ENCODE data around the gene MYOD1. TPM values are rescaled to one million over a fixed set of nuclear protein-coding genes. Genes with fewer than 3 reads are reported as not detected.

MYOD1 gene
- total RNA-seq, 1 experiment from 2014 or later, result not detected

DNA sequence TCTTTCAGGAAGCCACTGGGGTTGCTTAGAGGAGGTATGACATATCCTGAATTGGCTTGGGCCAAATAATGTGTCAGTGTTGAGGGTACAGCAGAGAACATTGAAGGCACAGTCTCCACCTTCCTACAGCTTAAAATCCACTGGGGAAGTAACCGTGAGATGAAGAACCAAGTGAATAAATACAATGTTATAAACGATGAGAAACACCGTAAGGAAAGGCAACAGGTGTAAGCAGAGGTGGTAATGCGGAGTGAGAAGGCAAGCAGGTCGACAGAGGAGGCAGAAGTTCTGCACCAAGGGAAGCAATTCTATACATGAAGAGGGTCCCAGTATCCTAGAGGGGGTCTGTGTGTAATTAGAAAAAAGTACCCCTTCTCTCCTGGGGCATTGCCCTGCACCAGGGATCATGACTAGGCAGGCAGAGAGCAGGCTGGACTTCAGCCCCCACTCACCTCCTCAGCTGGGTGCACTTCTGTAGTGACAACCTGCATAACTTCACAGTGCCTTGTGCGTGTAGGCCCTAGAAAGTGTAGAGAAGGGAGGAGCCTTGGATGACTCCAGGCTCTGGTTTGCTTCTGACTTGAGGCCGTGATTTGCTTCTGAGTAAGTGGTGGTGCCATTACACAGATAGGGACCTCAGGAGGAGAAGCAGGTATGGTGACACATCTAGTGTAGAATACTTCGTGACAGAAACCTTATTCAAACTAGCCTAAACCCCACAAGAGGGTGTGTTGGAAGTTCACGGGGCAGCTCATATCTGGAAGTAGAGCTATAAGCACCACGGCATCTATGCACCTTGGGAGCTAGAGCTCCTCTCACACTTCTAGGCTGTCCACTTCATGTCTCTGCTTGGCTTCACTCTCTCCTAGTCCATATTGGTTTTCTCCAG is 4.9 kb downstream of the MYOD1 start:
- no peak for ATAC-seq
- no peaks in the 10 kb centered on the region for H3K9me2 ChIP-seq (replicated peaks; ENCODE audit: low read length)
- TF ChIP-seq EZH2phosphoT487 (IDR thresholded peaks at IDR 0.05; ENCODE audit: borderline replicate concordance, low read length) (no peak), EZH2 (IDR thresholded peaks at IDR 0.05; ENCODE audit: low read length, unreplicated experiment) (no peak)
- TF ChIP-seq, protein P1, sequence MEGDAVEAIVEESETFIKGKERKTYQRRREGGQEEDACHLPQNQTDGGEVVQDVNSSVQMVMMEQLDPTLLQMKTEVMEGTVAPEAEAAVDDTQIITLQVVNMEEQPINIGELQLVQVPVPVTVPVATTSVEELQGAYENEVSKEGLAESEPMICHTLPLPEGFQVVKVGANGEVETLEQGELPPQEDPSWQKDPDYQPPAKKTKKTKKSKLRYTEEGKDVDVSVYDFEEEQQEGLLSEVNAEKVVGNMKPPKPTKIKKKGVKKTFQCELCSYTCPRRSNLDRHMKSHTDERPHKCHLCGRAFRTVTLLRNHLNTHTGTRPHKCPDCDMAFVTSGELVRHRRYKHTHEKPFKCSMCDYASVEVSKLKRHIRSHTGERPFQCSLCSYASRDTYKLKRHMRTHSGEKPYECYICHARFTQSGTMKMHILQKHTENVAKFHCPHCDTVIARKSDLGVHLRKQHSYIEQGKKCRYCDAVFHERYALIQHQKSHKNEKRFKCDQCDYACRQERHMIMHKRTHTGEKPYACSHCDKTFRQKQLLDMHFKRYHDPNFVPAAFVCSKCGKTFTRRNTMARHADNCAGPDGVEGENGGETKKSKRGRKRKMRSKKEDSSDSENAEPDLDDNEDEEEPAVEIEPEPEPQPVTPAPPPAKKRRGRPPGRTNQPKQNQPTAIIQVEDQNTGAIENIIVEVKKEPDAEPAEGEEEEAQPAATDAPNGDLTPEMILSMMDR (conservative IDR thresholded peaks at IDR 0.05; ENCODE audit: low read depth, low read length), result no peak

DNA sequence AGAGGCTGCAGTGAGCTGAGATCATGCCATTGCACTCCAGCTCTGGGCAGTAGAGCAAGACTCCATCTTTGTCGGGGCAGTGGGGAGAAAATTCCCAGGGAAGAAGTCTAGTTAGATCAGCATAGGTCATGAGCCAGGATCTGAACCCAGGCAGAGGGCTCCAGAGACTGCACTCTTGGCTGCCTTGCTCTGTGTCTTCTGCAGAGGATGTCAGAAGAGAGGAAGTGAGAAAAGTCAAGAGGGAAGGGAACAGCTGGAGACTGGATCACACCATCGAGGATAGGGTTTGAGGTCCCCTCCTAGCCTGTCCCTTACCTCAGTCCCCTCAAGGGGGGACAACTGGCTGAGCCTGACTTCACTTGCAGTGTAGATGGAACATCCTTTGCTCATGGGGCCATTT is 5.8 kb downstream of the MYOD1 start:
- DNase-seq (no peak), ATAC-seq (no peak)
- Histone ChIP-seq H4K20me1 (ENCODE audit: low read length) (no peaks in the 10 kb centered on the region), H3K9me3 (ENCODE audit: low read length) (no peaks in the 10 kb centered on the region), H2AFZ (ENCODE audit: low read length) (no peak overlapping the region), H3F3A (ENCODE audit: low read length, unreplicated experiment) (no peaks in the 10 kb centered on the region), H3K4me1 (ENCODE audit: insufficient read depth, low read length) (no peaks in the 10 kb centered on the region), H3K27ac (ENCODE audit: low read length) (no peak overlapping the region), H3K27me3 (ENCODE audit: low read length) (peaks cover 53% of the 10 kb centered on the region), H3K36me3 (ENCODE audit: low read depth, low read length) (no peaks in the 10 kb centered on the region), H3K4me2 (ENCODE audit: low read length) (no peak overlapping the region), H3K9me2 (replicated peaks; ENCODE audit: low read length) (no peaks in the 10 kb centered on the region), H3K79me2 (ENCODE audit: low read length) (no peaks in the 10 kb centered on the region), H3K9ac (ENCODE audit: low read length) (no peak overlapping the region), H3K4me3 (ENCODE audit: low read length) (no peak overlapping the region)
- no peak for TF ChIP-seq EZH2phosphoT487 (IDR thresholded peaks at IDR 0.05; ENCODE audit: borderline replicate concordance, low read length)
- TF ChIP-seq EZH2 (IDR thresholded peaks at IDR 0.05; ENCODE audit: low read length, unreplicated experiment), result no peak
- TF ChIP-seq, protein P1 (conservative IDR thresholded peaks at IDR 0.05; ENCODE audit: low read depth, low read length), result no peak
- intact Hi-C loops (cut with micrococcal nuclease), result no loop called here
- CTCF ChIA-PET, result no interaction called here
- BruUV-seq (replicated peaks), result no TSS peak
- POLR2A ChIA-PET (ENCODE audit: unreplicated experiment), result no interaction called here

More for the DNA sequence above, 4.9 kb downstream of the MYOD1 start:
- H3K9me3 ChIP-seq (ENCODE audit: low read length), result no peaks in the 10 kb centered on the region
- intact Hi-C loops (cut with micrococcal nuclease), result no loop called here
- no peaks in the 10 kb centered on the region for H3K79me2 ChIP-seq (ENCODE audit: low read length)
- POLR2A ChIA-PET (ENCODE audit: unreplicated experiment), result no interaction called here
- no peak overlapping the region for H3K9ac ChIP-seq (ENCODE audit: low read length)
- H3F3A ChIP-seq (ENCODE audit: low read length, unreplicated experiment), result no peaks in the 10 kb centered on the region
- DNase-seq, result no peak
- peaks cover 60% of the 10 kb centered on the region for H3K27me3 ChIP-seq (ENCODE audit: low read length)
- no peak overlapping the region for H2AFZ ChIP-seq (ENCODE audit: low read length)
- no peaks in the 10 kb centered on the region for H3K36me3 ChIP-seq (ENCODE audit: low read depth, low read length)
- CTCF ChIA-PET, result no interaction called here
- no peak overlapping the region for H3K27ac ChIP-seq (ENCODE audit: low read length)
- BruUV-seq (replicated peaks), result no TSS peak
- no peaks in the 10 kb centered on the region for H4K20me1 ChIP-seq (ENCODE audit: low read length)
- H3K4me1 ChIP-seq (ENCODE audit: insufficient read depth, low read length), result no peaks in the 10 kb centered on the region
- H3K4me3 ChIP-seq (ENCODE audit: low read length), result no peak overlapping the region
- H3K4me2 ChIP-seq (ENCODE audit: low read length), result no peak overlapping the region

- Histone ChIP-seq H3K36me3 (ENCODE audit: low read depth, low read length) (no peaks in the 10 kb centered on the region), H3K27me3 (ENCODE audit: low read length) (peaks cover 28% of the 10 kb centered on the region), H3K4me3 (ENCODE audit: low read length) (no peak overlapping the region), H3K9me3 (ENCODE audit: low read length) (no peaks in the 10 kb centered on the region), H3K9me2 (replicated peaks; ENCODE audit: low read length) (no peaks in the 10 kb centered on the region), H3K27ac (ENCODE audit: low read length) (no peak overlapping the region), H3F3A (ENCODE audit: low read length, unreplicated experiment) (no peaks in the 10 kb centered on the region), H2AFZ (ENCODE audit: low read length) (no peak overlapping the region), H3K79me2 (ENCODE audit: low read length) (no peaks in the 10 kb centered on the region), H3K9ac (ENCODE audit: low read length) (no peak overlapping the region), H4K20me1 (ENCODE audit: low read length) (no peaks in the 10 kb centered on the region), H3K4me2 (ENCODE audit: low read length) (no peak overlapping the region), H3K4me1 (ENCODE audit: insufficient read depth, low read length) (no peaks in the 10 kb centered on the region)
- BruUV-seq (replicated peaks), result no TSS peak
- intact Hi-C loops (cut with micrococcal nuclease), result loop anchor here (1.0 to 10.0 kb wide), 4 partner anchors 97 to 175 kb away; no protein-coding TSS in a partner anchor
- CTCF ChIA-PET, result interaction anchor here (0.7 to 1.9 kb wide), 7 partner anchors 30 to 249 kb away, joined by 4 to 23 read pairs (median 7); no protein-coding TSS in a partner anchor
- no peak for TF ChIP-seq EZH2 (IDR thresholded peaks at IDR 0.05; ENCODE audit: low read length, unreplicated experiment)
- TF ChIP-seq EZH2phosphoT487 (IDR thresholded peaks at IDR 0.05; ENCODE audit: borderline replicate concordance, low read length), result no peak
- TF ChIP-seq, protein P1 (conservative IDR thresholded peaks at IDR 0.05; ENCODE audit: low read depth, low read length), result no peak
- DNase-seq, result no peak
- POLR2A ChIA-PET (ENCODE audit: unreplicated experiment), result no interaction called here
- no peak for ATAC-seq
Measured at GRCh38 chr11:17730137-17730536, 10.8 kb downstream of the MYOD1 start.

Measured in PC-3 (cell line).